Keratinocyte (primary cell): ENCODE measurements around the gene IGSF6.

Experiments
- CTCF ChIP-seq, 3 experiments: IDR thresholded peaks in 1 of 3; conservative IDR thresholded peaks in 1 of 3; optimal IDR thresholded peaks in 1 of 3; 2 replicates in 2 of 3; 3 replicates in 1 of 3; pipeline versions ENCODE3 to v1.5.1; 2011; ENCODE audit warnings: low read length in 3 of 3, mild to moderate bottlenecking in 3 of 3, moderate library complexity in 2 of 3, control low read depth in 1 of 3, inconsistent platforms in 1 of 3; ENCODE audit not compliant: insufficient read depth in 2 of 3; ENCODE audit errors: extremely low read depth in 1 of 3
- EZH2 ChIP-seq: IDR thresholded peaks from one replicate; pipeline ENCODE4 v1.6.1; 2012; ENCODE audit warnings: inconsistent platforms, mild to moderate bottlenecking, low read length, moderate library complexity

DNA sequence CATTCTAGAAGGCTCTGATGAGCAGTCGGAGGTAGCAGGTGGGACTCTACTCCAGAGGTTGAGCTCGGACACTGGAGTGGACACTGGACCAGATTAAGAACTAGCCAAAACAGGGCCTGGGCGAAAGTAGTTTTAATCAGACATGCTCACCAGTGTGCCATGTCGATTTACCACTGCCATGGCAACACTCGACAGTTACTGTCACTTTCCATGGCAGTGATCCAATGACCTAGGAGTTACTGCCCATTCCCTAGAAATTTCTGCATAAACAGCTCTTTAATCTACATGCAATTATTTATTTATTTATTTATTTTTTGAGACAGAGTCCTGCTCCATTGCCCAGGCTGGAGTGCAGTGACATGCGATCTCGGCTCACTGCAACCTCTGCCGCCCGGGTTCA lies 60.2 kb downstream of the IGSF6 start:
- TF ChIP-seq CTCF (optimal IDR thresholded peaks at IDR 0.05 in 1 of 3, IDR thresholded peaks at IDR 0.05 in 1 of 3, conservative IDR thresholded peaks at IDR 0.05 in 1 of 3; ENCODE audit: extremely low read depth in 1 of 3, insufficient read depth in 2 of 3, low read length in 3 of 3) (no peak), EZH2 (no peak)
